Activated CD8-positive, alpha-beta T cell treated with anti-CD3 and anti-CD28 coated beads for 36 hours (primary cell): Measurements from ENCODE around the gene ZNF678. TPM values are rescaled to one million over a fixed set of nuclear protein-coding genes. Genes with fewer than 3 reads are reported as not detected.

ENCODE experiments used
- ATAC-seq: fragments of 200-7000 bp; cut with Tn5 transposase; one replicate; pipeline ENCODE4 v1.10.0; 2021; ENCODE audit warnings: mild to moderate bottlenecking, moderate library complexity
- CTCF ChIA-PET: fragments of 350-600 bp; sonication (Branson Sonifier 250); formaldehyde crosslinking; loops from one replicate; lab custom pipeline; 2021; ENCODE audit warnings: antibody characterized with exemption; lab: Charles Lee
- POLR2A ChIA-PET: fragments of 350-600 bp; sonication (Branson Sonifier 250); formaldehyde crosslinking; loops from one replicate; lab custom pipeline; 2021; ENCODE audit warnings: antibody characterized with exemption; lab: Charles Lee
- DNase-seq: peaks from one replicate; pipeline ENCODE4 v3.0.0-alpha.2; 2020
- H3K27ac Mint-ChIP-seq: one replicate; pipeline ENCODE4 v1.8.0; 2021; ENCODE audit warnings: mild to moderate bottlenecking, mixed read lengths
- H3K27me3 Mint-ChIP-seq: one replicate; pipeline ENCODE4 v1.8.0; 2021; ENCODE audit warnings: mixed read lengths
- H3K36me3 Mint-ChIP-seq: one replicate; pipeline ENCODE4 v1.8.0; 2021; ENCODE audit warnings: low read depth, mixed read lengths
- H3K4me1 Mint-ChIP-seq: one replicate; pipeline ENCODE4 v1.8.0; 2021; ENCODE audit warnings: low read depth, mixed read lengths
- H3K4me3 Mint-ChIP-seq: one replicate; pipeline ENCODE4 v1.8.0; 2021; ENCODE audit warnings: mild to moderate bottlenecking, moderate library complexity, mixed read lengths
- H3K9me3 Mint-ChIP-seq: one replicate; pipeline ENCODE4 v1.8.0; 2021; ENCODE audit warnings: mixed read lengths
- intact Hi-C: fragments of 100-400 bp; cut with micrococcal nuclease; formaldehyde crosslinking; loops from one replicate; pipeline ENCODE4 v1.10.0; 2022
- total RNA-seq, 2 experiments: library from RNA; stranded (reverse); gene quantifications; one replicate each; pipeline ENCODE4 v1.2.3, GENCODE V29; 2021
- TF ChIP-seq, protein P1 (sequence below): fragments of 200-600 bp; IDR thresholded peaks from one replicate; pipeline ENCODE4 v1.8.0; 2022; ENCODE audit warnings: antibody characterized with exemption, mild to moderate bottlenecking

The ZNF678 gene
- total RNA-seq, 2 experiments from 2014 or later: 6.7 to 7.4 TPM

DNA sequence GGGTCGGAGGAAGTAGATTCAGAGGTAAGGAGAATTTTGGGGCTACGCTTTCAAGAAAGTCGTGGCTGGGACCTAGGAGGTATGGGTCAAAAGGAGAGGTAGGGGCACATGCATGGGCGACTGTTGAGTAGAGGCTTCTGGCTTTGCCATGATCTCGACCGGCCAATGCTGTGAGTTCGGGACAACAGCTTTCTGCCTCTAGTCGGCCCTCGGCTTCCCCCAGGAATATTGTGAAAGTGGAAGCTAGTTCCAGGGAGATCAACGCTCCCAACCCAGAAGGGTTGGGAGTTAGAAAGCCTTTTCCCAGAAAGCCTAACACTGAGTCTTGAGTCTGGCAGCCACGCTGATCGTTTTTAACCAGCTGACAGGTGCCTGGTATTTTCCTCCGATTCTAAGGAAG, 69.0 kb downstream of the ZNF678 start:
- no peak overlapping the region for H3K4me3 Mint-ChIP-seq
- no peak overlapping the region for H3K27ac Mint-ChIP-seq
- H3K36me3 Mint-ChIP-seq: peaks cover 70% of the 10 kb centered on the region
- intact Hi-C loops: no loop called here
- POLR2A ChIA-PET: no interaction called here
- no peak for ATAC-seq
- no peak for DNase-seq
- CTCF ChIA-PET: no interaction called here
- peaks cover 60% of the 10 kb centered on the region for H3K9me3 Mint-ChIP-seq
- TF ChIP-seq, protein P1, sequence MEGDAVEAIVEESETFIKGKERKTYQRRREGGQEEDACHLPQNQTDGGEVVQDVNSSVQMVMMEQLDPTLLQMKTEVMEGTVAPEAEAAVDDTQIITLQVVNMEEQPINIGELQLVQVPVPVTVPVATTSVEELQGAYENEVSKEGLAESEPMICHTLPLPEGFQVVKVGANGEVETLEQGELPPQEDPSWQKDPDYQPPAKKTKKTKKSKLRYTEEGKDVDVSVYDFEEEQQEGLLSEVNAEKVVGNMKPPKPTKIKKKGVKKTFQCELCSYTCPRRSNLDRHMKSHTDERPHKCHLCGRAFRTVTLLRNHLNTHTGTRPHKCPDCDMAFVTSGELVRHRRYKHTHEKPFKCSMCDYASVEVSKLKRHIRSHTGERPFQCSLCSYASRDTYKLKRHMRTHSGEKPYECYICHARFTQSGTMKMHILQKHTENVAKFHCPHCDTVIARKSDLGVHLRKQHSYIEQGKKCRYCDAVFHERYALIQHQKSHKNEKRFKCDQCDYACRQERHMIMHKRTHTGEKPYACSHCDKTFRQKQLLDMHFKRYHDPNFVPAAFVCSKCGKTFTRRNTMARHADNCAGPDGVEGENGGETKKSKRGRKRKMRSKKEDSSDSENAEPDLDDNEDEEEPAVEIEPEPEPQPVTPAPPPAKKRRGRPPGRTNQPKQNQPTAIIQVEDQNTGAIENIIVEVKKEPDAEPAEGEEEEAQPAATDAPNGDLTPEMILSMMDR: no peak
- H3K27me3 Mint-ChIP-seq: no peaks in the 10 kb centered on the region
- no peaks in the 10 kb centered on the region for H3K4me1 Mint-ChIP-seq

GRCh38 chr1:227635596-227635995, 72.2 kb downstream of the ZNF678 start:
- Mint-ChIP-seq H3K36me3 (peaks cover 60% of the 10 kb centered on the region), H3K4me1 (no peaks in the 10 kb centered on the region)
- no peak for ATAC-seq

GRCh38 chr1:227654431-227654830, 91.1 kb downstream of the ZNF678 start:
- no peak overlapping the region for H3K4me3 Mint-ChIP-seq
- H3K27ac Mint-ChIP-seq: no peak overlapping the region
- no peaks in the 10 kb centered on the region for H3K4me1 Mint-ChIP-seq
- intact Hi-C loops: no loop called here
- no peaks in the 10 kb centered on the region for H3K27me3 Mint-ChIP-seq
- no peak for ATAC-seq
- H3K9me3 Mint-ChIP-seq: peaks cover 67% of the 10 kb centered on the region
- no peak for DNase-seq
- H3K36me3 Mint-ChIP-seq: peaks cover 77% of the 10 kb centered on the region
- POLR2A ChIA-PET: no interaction called here
- TF ChIP-seq, protein P1: no peak
- CTCF ChIA-PET: no interaction called here

More at GRCh38 chr1:227635596-227635995, 72.2 kb downstream of the ZNF678 start:
- TF ChIP-seq, protein P1: no peak
- peaks cover 51% of the 10 kb centered on the region for H3K9me3 Mint-ChIP-seq
- H3K27me3 Mint-ChIP-seq: no peaks in the 10 kb centered on the region
- no peak overlapping the region for H3K27ac Mint-ChIP-seq
- intact Hi-C loops: no loop called here
- no peak overlapping the region for H3K4me3 Mint-ChIP-seq
- ChIA-PET POLR2A (no interaction called here), CTCF (interaction anchor here (0.9 kb wide), 1 partner anchor 112 kb away, joined by 5 read pairs; no protein-coding TSS in a partner anchor)
- DNase-seq: no peak

- DNase-seq: no peak
- CTCF ChIA-PET: no interaction called here
- no peak overlapping the region for H3K4me3 Mint-ChIP-seq
- H3K4me1 Mint-ChIP-seq: no peaks in the 10 kb centered on the region
- H3K9me3 Mint-ChIP-seq: peaks cover 65% of the 10 kb centered on the region
- H3K36me3 Mint-ChIP-seq: peaks cover 74% of the 10 kb centered on the region
- POLR2A ChIA-PET: no interaction called here
- H3K27ac Mint-ChIP-seq: no peak overlapping the region
- TF ChIP-seq, protein P1: no peak
- no peak for ATAC-seq
- H3K27me3 Mint-ChIP-seq: no peaks in the 10 kb centered on the region
- intact Hi-C loops: no loop called here
These were observed 91.7 kb downstream of the ZNF678 start for GRCh38 chr1:227654858-227655752.

GRCh38 chr1:227661495-227661894, 98.1 kb downstream of the ZNF678 start:
- Mint-ChIP-seq H3K4me1 (no peaks in the 10 kb centered on the region), H3K9me3 (peaks cover 70% of the 10 kb centered on the region), H3K4me3 (no peak overlapping the region), H3K27me3 (no peaks in the 10 kb centered on the region), H3K27ac (no peak overlapping the region), H3K36me3 (peaks cover 61% of the 10 kb centered on the region)
- intact Hi-C loops: no loop called here
- ATAC-seq (no peak), DNase-seq (no peak)
- TF ChIP-seq, protein P1: no peak
- CTCF ChIA-PET: no interaction called here
- POLR2A ChIA-PET: no interaction called here
